GM21723 (cell line): ENCODE data around the gene C10orf143.

Experiments
- ATAC-seq: cut with Tn5 transposase; IDR thresholded peaks from one replicate; pipeline ENCODE4 v1.9.1; 2021; ENCODE audit warnings: mild to moderate bottlenecking, moderate library complexity; ENCODE audit not compliant: unreplicated experiment

The C10orf143 gene

DNA sequence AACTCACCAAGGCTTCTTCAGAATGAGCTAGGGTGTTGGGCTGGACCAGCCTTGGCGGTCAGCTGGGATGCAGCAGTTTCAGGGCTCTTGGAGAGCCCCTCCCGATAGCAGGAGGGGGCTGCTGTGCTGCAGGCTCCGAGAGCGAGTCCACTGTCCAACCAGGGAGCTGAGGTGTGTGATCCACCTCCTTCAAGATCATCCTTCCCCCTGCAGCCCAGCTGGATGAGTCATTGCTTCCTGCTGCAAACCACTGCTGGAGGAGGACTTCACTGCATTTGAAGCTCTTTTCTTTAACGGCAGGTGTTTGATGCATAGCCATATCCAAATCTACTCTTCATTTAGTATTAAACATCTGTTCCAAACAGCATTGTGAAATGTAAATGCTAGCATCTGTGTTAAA, 92.4 kb downstream of the C10orf143 start:
- no peak for ATAC-seq

DNA sequence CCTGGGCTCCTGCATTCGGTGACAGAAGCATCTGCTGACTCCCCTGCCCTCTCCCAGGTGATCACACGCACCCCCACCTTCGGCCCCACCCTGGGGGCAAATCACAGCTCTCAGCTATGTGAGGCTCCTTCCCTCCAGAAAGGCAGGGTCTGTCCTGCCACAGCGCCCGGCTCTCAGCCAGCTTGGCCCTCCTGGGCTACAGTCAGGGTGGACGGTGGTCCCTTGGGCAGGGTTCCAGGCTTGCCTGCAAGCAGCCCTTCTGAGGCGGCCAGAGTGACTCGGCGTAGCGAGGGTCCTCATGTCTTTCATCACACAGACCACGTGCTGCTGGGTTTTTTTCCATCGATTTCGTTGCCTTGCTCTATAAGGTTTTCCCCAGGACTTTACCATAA, 93.0 kb downstream of the C10orf143 start:
- no peak for ATAC-seq

DNA sequence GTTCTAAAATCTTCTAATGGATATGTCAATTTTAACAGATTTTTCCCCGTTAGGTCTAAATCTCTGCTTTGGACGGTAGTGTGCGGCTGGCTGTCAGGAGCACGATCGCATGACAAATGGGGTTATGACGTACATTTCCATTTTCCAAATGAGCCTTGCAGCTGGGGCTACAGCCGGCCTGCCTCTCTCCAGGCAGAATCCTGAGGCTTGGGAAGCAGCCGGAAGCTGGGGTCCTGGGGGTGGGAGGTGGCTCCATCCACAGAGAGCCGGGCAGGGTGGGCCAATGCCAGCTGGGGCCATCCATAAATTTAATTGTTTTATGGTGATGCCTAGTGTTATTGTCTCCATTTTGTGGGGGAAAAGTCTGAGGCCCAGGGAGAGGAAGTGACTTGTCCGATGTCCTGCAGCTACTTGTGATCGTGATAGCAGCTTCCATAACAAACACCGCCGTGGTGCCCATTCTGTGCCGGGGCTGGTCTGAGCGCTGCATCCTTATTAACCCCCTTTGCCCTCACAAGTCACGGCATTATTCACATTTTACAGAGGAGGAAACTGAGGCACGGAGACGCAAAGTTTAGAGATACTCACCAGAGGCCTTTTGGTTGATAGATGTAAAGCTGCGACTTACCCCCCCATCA, 93.5 kb downstream of the C10orf143 start:
- ATAC-seq: no peak

- no peak for ATAC-seq
Observed at GRCh38 chr10:130016095-130016494, 94.5 kb downstream of the C10orf143 start.

GRCh38 chr10:130015075-130015695, 95.4 kb downstream of the C10orf143 start:
- ATAC-seq: no peak

- no peak for ATAC-seq
Observed at GRCh38 chr10:130014263-130015074, 96.2 kb downstream of the C10orf143 start.
